Panc1 (cell line): ENCODE results near the gene ZNF484.

Experiments used
- CTCF ChIP-seq: fragments of 450-650 bp; IDR thresholded peaks from 2 replicates; pipeline ENCODE4 v1.5.1; 2017; ENCODE audit warnings: mild to moderate bottlenecking
- POLR2AphosphoS5 ChIP-seq: IDR thresholded peaks from 2 replicates; pipeline ENCODE4 v1.6.1; 2012; ENCODE audit warnings: mild to moderate bottlenecking, low read depth, low read length, moderate library complexity
- SIN3A ChIP-seq: IDR thresholded peaks from 2 replicates; pipeline ENCODE4 v1.6.1; 2012; ENCODE audit warnings: low read depth, mild to moderate bottlenecking, low read length, moderate library complexity, borderline replicate concordance; ENCODE audit not compliant: insufficient read depth
- TCF7L2 ChIP-seq: IDR thresholded peaks from 2 replicates; pipeline ENCODE4 v1.6.1; 2011; ENCODE audit warnings: mild to moderate bottlenecking, low read depth, low read length, inconsistent platforms
- TF ChIP-seq, protein P1 (sequence below), 2 experiments: IDR thresholded peaks; 2 replicates each; pipeline ENCODE4 v1.6.1; 2011 to 2012; ENCODE audit warnings: low read depth in 2 of 2, control low read depth in 1 of 2, low read length in 1 of 2, mild to moderate bottlenecking in 1 of 2, moderate library complexity in 1 of 2; ENCODE audit not compliant: insufficient read depth in 1 of 2

- TF ChIP-seq CTCF (peak; percentile 34), POLR2AphosphoS5 (no peak), TCF7L2 (no peak), SIN3A (no peak)
- TF ChIP-seq, protein P1, sequence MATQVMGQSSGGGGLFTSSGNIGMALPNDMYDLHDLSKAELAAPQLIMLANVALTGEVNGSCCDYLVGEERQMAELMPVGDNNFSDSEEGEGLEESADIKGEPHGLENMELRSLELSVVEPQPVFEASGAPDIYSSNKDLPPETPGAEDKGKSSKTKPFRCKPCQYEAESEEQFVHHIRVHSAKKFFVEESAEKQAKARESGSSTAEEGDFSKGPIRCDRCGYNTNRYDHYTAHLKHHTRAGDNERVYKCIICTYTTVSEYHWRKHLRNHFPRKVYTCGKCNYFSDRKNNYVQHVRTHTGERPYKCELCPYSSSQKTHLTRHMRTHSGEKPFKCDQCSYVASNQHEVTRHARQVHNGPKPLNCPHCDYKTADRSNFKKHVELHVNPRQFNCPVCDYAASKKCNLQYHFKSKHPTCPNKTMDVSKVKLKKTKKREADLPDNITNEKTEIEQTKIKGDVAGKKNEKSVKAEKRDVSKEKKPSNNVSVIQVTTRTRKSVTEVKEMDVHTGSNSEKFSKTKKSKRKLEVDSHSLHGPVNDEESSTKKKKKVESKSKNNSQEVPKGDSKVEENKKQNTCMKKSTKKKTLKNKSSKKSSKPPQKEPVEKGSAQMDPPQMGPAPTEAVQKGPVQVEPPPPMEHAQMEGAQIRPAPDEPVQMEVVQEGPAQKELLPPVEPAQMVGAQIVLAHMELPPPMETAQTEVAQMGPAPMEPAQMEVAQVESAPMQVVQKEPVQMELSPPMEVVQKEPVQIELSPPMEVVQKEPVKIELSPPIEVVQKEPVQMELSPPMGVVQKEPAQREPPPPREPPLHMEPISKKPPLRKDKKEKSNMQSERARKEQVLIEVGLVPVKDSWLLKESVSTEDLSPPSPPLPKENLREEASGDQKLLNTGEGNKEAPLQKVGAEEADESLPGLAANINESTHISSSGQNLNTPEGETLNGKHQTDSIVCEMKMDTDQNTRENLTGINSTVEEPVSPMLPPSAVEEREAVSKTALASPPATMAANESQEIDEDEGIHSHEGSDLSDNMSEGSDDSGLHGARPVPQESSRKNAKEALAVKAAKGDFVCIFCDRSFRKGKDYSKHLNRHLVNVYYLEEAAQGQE (IDR thresholded peaks at IDR 0.05; ENCODE audit: insufficient read depth in 1 of 2, low read depth in 2 of 2, low read length in 1 of 2) = no peak
Observed at GRCh38 chr9:92808726-92809451, 68.9 kb downstream of the ZNF484 start.
